Astrocyte (in vitro differentiated cells and primary cell): Measurements from ENCODE around the gene STMN1. TPM values are rescaled to one million over a fixed set of nuclear protein-coding genes. Genes with fewer than 3 reads are reported as not detected.

ENCODE experiments used
- DNase-seq: peaks from one replicate; pipeline ENCODE4 v3.0.0-alpha.2; 2010; ENCODE audit warnings: low read depth
- FAIRE-seq: peaks from 2 replicates; lab custom pipeline; 2011; peaks lifted over from hg19 to GRCh38; lab: Jason Lieb, UNC
- H2AFZ ChIP-seq: 2 replicates; pipeline ENCODE4 v1.6.0; 2012; ENCODE audit warnings: low read depth, low read length, inconsistent platforms
- H3K27ac ChIP-seq: 2 replicates; pipeline ENCODE4 v1.5.1; 2011; ENCODE audit warnings: low read depth, low read length, inconsistent platforms
- H3K27me3 ChIP-seq: 2 replicates; pipeline ENCODE4 v1.6.0; 2011; ENCODE audit warnings: low read length, inconsistent platforms; ENCODE audit not compliant: insufficient read depth
- H3K36me3 ChIP-seq: 2 replicates; pipeline ENCODE4 v1.5.1; 2011; ENCODE audit warnings: low read length, inconsistent platforms; ENCODE audit not compliant: insufficient read depth
- H3K4me1 ChIP-seq: 2 replicates; pipeline ENCODE4 v1.5.1; 2011; ENCODE audit warnings: low read length, inconsistent platforms; ENCODE audit not compliant: insufficient read depth
- H3K4me2 ChIP-seq: 2 replicates; pipeline ENCODE4 v1.6.0; 2012; ENCODE audit warnings: low read length, inconsistent platforms
- H3K4me3 ChIP-seq: 2 replicates; pipeline ENCODE4 v1.5.1; 2011; ENCODE audit warnings: low read depth, mild to moderate bottlenecking, low read length, inconsistent platforms; ENCODE audit not compliant: insufficient read depth
- H3K79me2 ChIP-seq: 2 replicates; pipeline ENCODE4 v1.6.0; 2012; ENCODE audit warnings: mild to moderate bottlenecking, low read length, inconsistent platforms; ENCODE audit not compliant: insufficient read depth
- H3K9ac ChIP-seq: 2 replicates; pipeline ENCODE4 v1.6.0; 2012; ENCODE audit warnings: mild to moderate bottlenecking, low read length, inconsistent platforms
- H3K9me3 ChIP-seq: 2 replicates; pipeline ENCODE4 v1.5.1; 2012; ENCODE audit warnings: low read depth, mild to moderate bottlenecking, low read length, inconsistent platforms; ENCODE audit not compliant: insufficient read depth
- H4K20me1 ChIP-seq: 2 replicates; pipeline ENCODE4 v1.6.0; 2012; ENCODE audit warnings: low read length, inconsistent platforms; ENCODE audit not compliant: insufficient read depth
- H3K27ac Mint-ChIP-seq: one replicate; pipeline ENCODE4 v1.8.0; 2021; ENCODE audit warnings: mild to moderate bottlenecking, mixed read lengths; ENCODE audit not compliant: unreplicated experiment
- H3K27me3 Mint-ChIP-seq: one replicate; pipeline ENCODE4 v1.8.0; 2021; ENCODE audit warnings: low read depth, mixed read lengths; ENCODE audit not compliant: unreplicated experiment
- H3K36me3 Mint-ChIP-seq: one replicate; pipeline ENCODE4 v1.8.0; 2021; ENCODE audit warnings: low read depth, mixed read lengths; ENCODE audit not compliant: unreplicated experiment
- H3K4me1 Mint-ChIP-seq: one replicate; pipeline ENCODE4 v1.8.0; 2021; ENCODE audit warnings: low read depth, mixed read lengths; ENCODE audit not compliant: unreplicated experiment
- H3K4me3 Mint-ChIP-seq: one replicate; pipeline ENCODE4 v1.8.0; 2021; ENCODE audit warnings: mild to moderate bottlenecking, moderate library complexity, mixed read lengths; ENCODE audit not compliant: unreplicated experiment
- H3K9me3 Mint-ChIP-seq: one replicate; pipeline ENCODE4 v1.8.0; 2021; ENCODE audit warnings: mild to moderate bottlenecking, mixed read lengths; ENCODE audit not compliant: unreplicated experiment
- CTCF ChIP-seq: IDR thresholded peaks from 2 replicates; pipeline ENCODE4 v1.5.1; 2011; ENCODE audit warnings: low read depth, mild to moderate bottlenecking, inconsistent platforms, low read length, moderate library complexity; ENCODE audit not compliant: insufficient read depth
- EZH2 ChIP-seq: IDR thresholded peaks from 2 replicates; pipeline ENCODE4 v1.6.1; 2012; ENCODE audit warnings: mild to moderate bottlenecking, low read length, inconsistent platforms; ENCODE audit not compliant: insufficient read depth
- total RNA-seq: library from RNA; stranded (reverse); gene quantifications from 2 replicates; pipeline ENCODE4 v1.2.1, GENCODE V29; 2021

Gene STMN1
- total RNA-seq, 1 donor from 2014 or later = 173 TPM

- FAIRE-seq (no peak), DNase-seq (no peak)
- no peak overlapping the region for H3K4me2 ChIP-seq
- no peaks in the 10 kb centered on the region for H4K20me1 ChIP-seq
- peaks cover 7% of the 10 kb centered on the region for H3K27me3 Mint-ChIP-seq
- no peak overlapping the region for H3K27ac ChIP-seq
- no peak overlapping the region for H3K4me3 Mint-ChIP-seq
- peaks cover 27% of the 10 kb centered on the region for H3K4me1 Mint-ChIP-seq
- H3K4me3 ChIP-seq = no peak overlapping the region
- no peaks in the 10 kb centered on the region for H3K9me3 Mint-ChIP-seq
- TF ChIP-seq CTCF (no peak), EZH2 (no peak)
- no peaks in the 10 kb centered on the region for H3K79me2 ChIP-seq
- peaks cover 12% of the 10 kb centered on the region for H3K4me1 ChIP-seq
- no peaks in the 10 kb centered on the region for H3K36me3 Mint-ChIP-seq
- H3K9ac ChIP-seq = no peak overlapping the region
- H2AFZ ChIP-seq = no peak overlapping the region
- no peaks in the 10 kb centered on the region for H3K27me3 ChIP-seq
- H3K27ac Mint-ChIP-seq = no peak overlapping the region
- H3K36me3 ChIP-seq = no peaks in the 10 kb centered on the region
- no peaks in the 10 kb centered on the region for H3K9me3 ChIP-seq
These were observed 10.2 kb upstream of the STMN1 start for GRCh38 chr1:25916460-25916859.

DNA sequence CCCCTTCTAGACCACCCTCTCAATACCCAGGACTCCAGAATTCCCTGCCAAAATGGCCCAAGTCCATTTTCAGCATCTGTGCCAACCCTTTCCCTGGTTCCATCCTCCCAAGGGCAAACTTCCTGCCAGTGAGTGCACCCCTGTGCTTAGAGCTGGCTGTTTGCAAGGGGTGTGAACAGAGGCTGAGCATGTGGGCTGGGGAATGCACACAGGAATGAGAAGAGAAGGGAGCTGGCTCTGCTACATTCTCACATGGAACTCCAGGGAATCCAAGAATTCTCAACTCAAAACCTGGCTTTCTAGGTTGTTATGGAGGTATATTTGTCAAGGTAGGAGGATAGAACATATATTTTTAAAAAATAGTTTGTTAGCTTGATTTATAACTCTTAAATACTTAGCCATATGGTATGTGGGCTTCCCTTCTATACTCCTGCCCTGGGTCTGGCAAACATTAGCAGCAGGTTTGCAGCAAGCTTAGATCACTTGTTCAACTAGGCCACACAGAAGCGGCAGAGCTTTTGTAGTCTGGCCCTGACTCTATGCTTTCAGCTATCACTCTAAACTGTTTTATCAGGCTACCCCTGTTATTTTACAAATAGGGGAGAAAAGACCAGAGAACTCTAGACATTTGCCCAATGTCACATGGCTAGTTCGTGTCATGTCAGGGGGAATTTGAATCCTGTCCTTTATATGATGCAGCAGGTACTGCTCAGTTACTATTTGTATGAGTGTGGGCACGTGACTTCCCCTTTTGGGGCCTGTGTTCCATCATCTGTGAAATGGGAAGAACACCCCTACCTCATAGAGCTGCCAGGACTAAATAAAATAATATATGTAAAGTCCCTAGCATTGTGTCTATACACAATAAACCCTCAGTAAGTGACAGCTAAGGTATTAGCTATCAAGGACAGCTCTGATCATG is 8.1 kb upstream of the STMN1 start:
- DNase-seq (peak; percentile 42), FAIRE-seq (no peak)
- Histone ChIP-seq H3K9me3 (no peaks in the 10 kb centered on the region), H3K36me3 (no peaks in the 10 kb centered on the region), H4K20me1 (no peaks in the 10 kb centered on the region), H2AFZ (no peak overlapping the region), H3K4me1 (peaks cover 14% of the 10 kb centered on the region), H3K4me3 (no peak overlapping the region), H3K79me2 (no peaks in the 10 kb centered on the region), H3K27ac (no peak overlapping the region), H3K4me2 (no peak overlapping the region), H3K27me3 (no peaks in the 10 kb centered on the region), H3K9ac (no peak overlapping the region)
- peak overlapping the region; percentile 40 for H3K4me3 Mint-ChIP-seq
- peak overlapping the region; percentile 72 for H3K27ac Mint-ChIP-seq
- H3K27me3 Mint-ChIP-seq = no peaks in the 10 kb centered on the region
- H3K4me1 Mint-ChIP-seq = peaks cover 25% of the 10 kb centered on the region
- TF ChIP-seq CTCF = no peak
- TF ChIP-seq EZH2 = no peak
- no peaks in the 10 kb centered on the region for H3K9me3 Mint-ChIP-seq
- no peaks in the 10 kb centered on the region for H3K36me3 Mint-ChIP-seq

DNA sequence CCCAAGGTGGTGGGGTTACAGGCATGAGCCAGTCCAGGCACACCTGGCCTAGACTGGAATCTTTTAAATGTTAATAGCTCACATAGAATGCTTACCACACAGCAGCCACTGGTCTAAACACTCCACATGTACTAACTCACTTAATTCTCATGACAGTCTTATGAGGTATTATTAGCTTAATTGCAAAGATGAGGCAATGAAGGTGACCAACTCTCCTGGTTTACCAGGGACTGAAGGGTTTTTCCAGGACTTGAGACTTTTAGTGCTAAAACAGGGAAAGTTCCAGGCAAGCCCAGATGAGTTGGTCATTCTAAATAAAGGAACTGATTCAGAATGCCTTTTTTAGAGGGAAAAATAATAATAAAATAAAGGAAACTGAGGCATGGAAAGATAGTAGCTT is 7.0 kb upstream of the STMN1 start:
- H3K27ac ChIP-seq = no peak overlapping the region
- Mint-ChIP-seq H3K9me3 (no peaks in the 10 kb centered on the region), H3K27me3 (no peaks in the 10 kb centered on the region), H3K36me3 (no peaks in the 10 kb centered on the region), H3K27ac (no peak overlapping the region), H3K4me3 (no peak overlapping the region), H3K4me1 (peaks cover 25% of the 10 kb centered on the region)
- TF ChIP-seq EZH2 (no peak), CTCF (no peak)
- H3K4me3 ChIP-seq = no peak overlapping the region
- DNase-seq = no peak
- peaks cover 14% of the 10 kb centered on the region for H3K4me1 ChIP-seq
- H3K9me3 ChIP-seq = no peaks in the 10 kb centered on the region
- no peaks in the 10 kb centered on the region for H4K20me1 ChIP-seq
- no peaks in the 10 kb centered on the region for H3K36me3 ChIP-seq
- no peak overlapping the region for H3K4me2 ChIP-seq
- no peaks in the 10 kb centered on the region for H3K79me2 ChIP-seq
- no peak overlapping the region for H2AFZ ChIP-seq
- no peak for FAIRE-seq
- H3K27me3 ChIP-seq = no peaks in the 10 kb centered on the region
- no peak overlapping the region for H3K9ac ChIP-seq
